IMR-90 (cell line): ENCODE results near the gene RELL2. TPM values are rescaled to one million over a fixed set of nuclear protein-coding genes. Genes with fewer than 3 reads are reported as not detected.

Source experiments
- ATAC-seq: fragments of 200-7000 bp; cut with Tn5 transposase; 2 replicates; pipeline ENCODE4 v1.9.1; 2020; ENCODE audit warnings: low read depth, mild to moderate bottlenecking, moderate library complexity
- BruUV-seq: library from RNA; stranded (reverse); fragments of 400-500 nt; replicated peaks from 2 replicates; lab custom pipeline; 2021; lab: Mats Ljungman, UMichigan
- CTCF ChIA-PET: fragments of 300-600 bp; formaldehyde crosslinking; extraction: SDS; loops from one replicate; lab custom pipeline; 2021; ENCODE audit warnings: antibody characterized with exemption; lab: Yijun Ruan, JAX
- POLR2A ChIA-PET: fragments of 300-600 bp; sonication (Branson Sonifier 250); formaldehyde crosslinking; loops from one replicate; lab custom pipeline; 2022; ENCODE audit warnings: antibody characterized with exemption; ENCODE audit not compliant: unreplicated experiment; lab: Charles Lee
- DNase-seq: peaks from one replicate; pipeline ENCODE4 v3.0.0; 2013
- H2AFZ ChIP-seq: replicated peaks from 2 replicates; pipeline ENCODE3; 2013; ENCODE audit warnings: low read length, mild to moderate bottlenecking; ENCODE audit not compliant: poor library complexity
- H2AK5ac ChIP-seq: 2 replicates; pipeline ENCODE4 v1.6.1; 2013; ENCODE audit warnings: low read depth, low read length, inconsistent platforms
- H2AK9ac ChIP-seq: replicated peaks from 2 replicates; pipeline ENCODE3; 2013; ENCODE audit warnings: mild to moderate bottlenecking, low read depth, low read length, moderate library complexity; ENCODE audit not compliant: poor library complexity
- H2BK120ac ChIP-seq: 2 replicates; pipeline ENCODE4 v1.6.1; 2013; ENCODE audit warnings: low read depth, low read length, inconsistent platforms
- H2BK15ac ChIP-seq: 3 replicates; pipeline ENCODE4 v1.6.1; 2013; ENCODE audit warnings: low read depth, low read length, inconsistent platforms
- H2BK20ac ChIP-seq: 2 replicates; pipeline ENCODE4 v1.6.1; 2013; ENCODE audit warnings: low read depth, mild to moderate bottlenecking, inconsistent platforms, low read length, moderate library complexity
- H2BK5ac ChIP-seq: 2 replicates; pipeline ENCODE4 v1.6.1; 2013; ENCODE audit warnings: mild to moderate bottlenecking, low read depth, low read length, inconsistent platforms; ENCODE audit not compliant: poor library complexity, severe bottlenecking
- H3K14ac ChIP-seq: replicated peaks from 2 replicates; pipeline ENCODE4 v1.6.1; 2013; ENCODE audit warnings: low read depth, low read length, inconsistent platforms
- H3K18ac ChIP-seq: 2 replicates; pipeline ENCODE4 v1.6.1; 2013; ENCODE audit warnings: low read depth, low read length, control low read depth
- H3K23ac ChIP-seq: 2 replicates; pipeline ENCODE4 v1.6.1; 2013; ENCODE audit warnings: low read depth, low read length, inconsistent platforms
- H3K27ac ChIP-seq: 2 replicates; pipeline ENCODE4 v1.5.1; 2013; ENCODE audit warnings: mild to moderate bottlenecking, control low read depth, low read length; ENCODE audit not compliant: insufficient read depth
- H3K27me3 ChIP-seq: 2 replicates; pipeline ENCODE4 v1.6.1; 2013; ENCODE audit warnings: low read length; ENCODE audit not compliant: control insufficient read depth, insufficient read depth
- H3K36me3 ChIP-seq: 2 replicates; pipeline ENCODE4 v1.6.1; 2013; ENCODE audit warnings: low read length, mixed read lengths; ENCODE audit not compliant: control insufficient read depth, insufficient read depth
- H3K4ac ChIP-seq: 2 replicates; pipeline ENCODE4 v1.6.1; 2013; ENCODE audit warnings: low read depth, low read length, inconsistent platforms
- H3K4me1 ChIP-seq: 2 replicates; pipeline ENCODE4 v1.6.1; 2013; ENCODE audit warnings: low read length, mixed read lengths; ENCODE audit not compliant: control insufficient read depth, insufficient read depth
- H3K4me2 ChIP-seq: 2 replicates; pipeline ENCODE4 v1.6.1; 2013; ENCODE audit warnings: low read depth, mild to moderate bottlenecking, control low read depth, low read length, moderate library complexity
- H3K4me3 ChIP-seq: 2 replicates; pipeline ENCODE4 v1.5.1; 2013; ENCODE audit warnings: low read depth, mild to moderate bottlenecking, control low read depth, low read length, moderate library complexity; ENCODE audit not compliant: insufficient read depth
- H3K56ac ChIP-seq: 2 replicates; pipeline ENCODE4 v1.6.1; 2013; ENCODE audit warnings: low read length, inconsistent platforms; ENCODE audit not compliant: insufficient read depth; ENCODE audit errors: extremely low read depth
- H3K79me1 ChIP-seq, 2 experiments: 2 replicates each; pipeline ENCODE4 v1.6.1; 2013; ENCODE audit warnings: low read length in 2 of 2, inconsistent platforms in 1 of 2, low read depth in 1 of 2
- H3K9ac ChIP-seq: 2 replicates; pipeline ENCODE4 v1.6.1; 2013; ENCODE audit warnings: low read depth, low read length, control low read depth
- H3K9me1 ChIP-seq: 2 replicates; pipeline ENCODE4 v1.6.1; 2013; ENCODE audit warnings: low read length, inconsistent platforms; ENCODE audit not compliant: insufficient read depth
- H3K9me3 ChIP-seq: 2 replicates; pipeline ENCODE4 v1.6.1; 2013; ENCODE audit warnings: low read length; ENCODE audit not compliant: control insufficient read depth, insufficient read depth
- H4K20me1 ChIP-seq: 2 replicates; pipeline ENCODE4 v1.6.1; 2013; ENCODE audit warnings: low read length, inconsistent platforms; ENCODE audit not compliant: insufficient read depth
- H4K5ac ChIP-seq: 2 replicates; pipeline ENCODE4 v1.6.1; 2013; ENCODE audit warnings: mild to moderate bottlenecking, low read depth, low read length, control low read depth
- H4K8ac ChIP-seq, 2 experiments: 2 replicates each; pipeline ENCODE4 v1.6.1; 2013; ENCODE audit warnings: low read depth in 2 of 2, low read length in 2 of 2, control low read depth in 1 of 2, inconsistent platforms in 1 of 2
- H4K91ac ChIP-seq: 2 replicates; pipeline ENCODE4 v1.6.1; 2013; ENCODE audit warnings: low read depth, low read length, inconsistent platforms; ENCODE audit not compliant: insufficient read depth
- BHLHE40 ChIP-seq: fragments of 150-350 bp; IDR thresholded peaks from 2 replicates; pipeline ENCODE4 v1.6.1; 2016; ENCODE audit warnings: mild to moderate bottlenecking, low read depth, low read length
- CEBPB ChIP-seq: IDR thresholded peaks from 2 replicates; pipeline ENCODE4 v1.6.1; 2012; ENCODE audit warnings: low read depth, low read length, improper control_type of control experiment
- CHD1 ChIP-seq: IDR thresholded peaks from 2 replicates; pipeline ENCODE4 v1.6.1; 2012; ENCODE audit warnings: low read depth, low read length, improper control_type of control experiment
- FOS ChIP-seq: fragments of 150-350 bp; IDR thresholded peaks from 2 replicates; pipeline ENCODE4 v1.6.1; 2016; ENCODE audit warnings: low read depth, low read length
- MAFK ChIP-seq: IDR thresholded peaks from 2 replicates; pipeline ENCODE4 v1.6.1; 2012; ENCODE audit warnings: low read depth, low read length, improper control_type of control experiment
- MAZ ChIP-seq: IDR thresholded peaks from 2 replicates; pipeline ENCODE4 v1.6.1; 2012; ENCODE audit warnings: low read depth, mild to moderate bottlenecking, low read length, improper control_type of control experiment, moderate library complexity, borderline replicate concordance
- MXI1 ChIP-seq: IDR thresholded peaks from 2 replicates; pipeline ENCODE4 v1.6.1; 2012; ENCODE audit warnings: low read depth, mild to moderate bottlenecking, low read length, moderate library complexity, borderline replicate concordance
- POLR2A ChIP-seq: IDR thresholded peaks from 2 replicates; pipeline ENCODE4 v1.6.1; 2012; ENCODE audit warnings: mild to moderate bottlenecking, low read depth, low read length
- RAD21 ChIP-seq: IDR thresholded peaks from 2 replicates; pipeline ENCODE4 v1.6.1; 2012; ENCODE audit warnings: low read length, improper control_type of control experiment
- RCOR1 ChIP-seq: IDR thresholded peaks from 2 replicates; pipeline ENCODE4 v1.6.1; 2012; ENCODE audit warnings: mild to moderate bottlenecking, low read length, improper control_type of control experiment; ENCODE audit not compliant: insufficient replicate concordance
- SMC3 ChIP-seq: fragments of 150-350 bp; IDR thresholded peaks from 2 replicates; pipeline ENCODE4 v1.6.1; 2016; ENCODE audit warnings: low read depth, mild to moderate bottlenecking, antibody characterized with exemption, low read length, moderate library complexity
- WGBS, 2 experiments: methylation state at CpG; one replicate each; pipeline versions ENCODE4 v1.1.5 to v1.1.7; 2013; ENCODE audit warnings: missing lambda C conversion rate in 2 of 2; ENCODE audit not compliant: insufficient read length in 1 of 2; ENCODE audit errors: extremely low coverage in 2 of 2; 5-methylcytosine and 5-hydroxymethylcytosine counted together
- dilution Hi-C: fragments of 300-500 bp; cut with HindIII; formaldehyde crosslinking; loops from one replicate; pipeline ENCODE4 v1.14.3; 2018; ENCODE audit warnings: low sequenced_read_pairs; ENCODE audit not compliant: unreplicated experiment
- in situ Hi-C: fragments of 300-500 bp; cut with MboI; formaldehyde crosslinking; loops from 3 replicates; pipeline ENCODE4 v1.14.3; 2019; ENCODE audit warnings: low sequenced_read_pairs, inconsistent platforms, mixed read lengths
- intact Hi-C: fragments of 100-400 bp; cut with micrococcal nuclease; formaldehyde crosslinking; loops from 2 replicates; pipeline ENCODE4 v1.10.0; 2022
- polyA plus RNA-seq, 3 experiments: library from polyadenylated mRNA; depleted of rRNA; stranded (reverse); fragments of >200 nt; gene quantifications; 2 replicates each; pipeline ENCODE4 v1.2.3, GENCODE V29; 2012; ENCODE audit warnings: low replicate concordance in 1 of 3
- total RNA-seq: library from RNA; depleted of rRNA; stranded (reverse); fragments of >200 nt; gene quantifications from 2 replicates; pipeline ENCODE4 v1.2.3, GENCODE V29; 2012
- TF ChIP-seq, protein P1 (sequence below): fragments of 150-350 bp; IDR thresholded peaks from 2 replicates; pipeline ENCODE4 v1.6.1; 2017; ENCODE audit warnings: mild to moderate bottlenecking, antibody characterized with exemption, low read length, low read depth
- TF ChIP-seq, protein P2 (sequence below): fragments of 150-350 bp; IDR thresholded peaks from 2 replicates; pipeline ENCODE4 v1.6.1; 2016; ENCODE audit warnings: low read depth, mild to moderate bottlenecking, low read length, moderate library complexity, borderline replicate concordance
- TF ChIP-seq, protein P3 (sequence below): conservative IDR thresholded peaks from 2 replicates; pipeline ENCODE4 v1.5.1; 2012; ENCODE audit warnings: mild to moderate bottlenecking, low read depth, low read length, improper control_type of control experiment

RELL2 gene
- total and polyA plus RNA-seq, 2 of the 4 experiments (the other 2 are of a cell fraction): 2.2 to 7.6 TPM

- H3K4me2 ChIP-seq: peak overlapping the region; percentile 25; the same call in 1 of the 2 replicates
- in situ Hi-C loops (no loop called here), intact Hi-C loops (no loop called here), dilution Hi-C loops (no loop called here)
- H2BK20ac ChIP-seq: peak overlapping the region; percentile 60
- peak overlapping the region; percentile 87 for H2BK5ac ChIP-seq
- H3K14ac ChIP-seq: peak overlapping the region; percentile 22; the same call in 1 of the 2 replicates
- DNase-seq: peak; percentile 98
- H3K9me3 ChIP-seq: no peaks in the 10 kb centered on the region
- H4K20me1 ChIP-seq: no peaks in the 10 kb centered on the region
- CTCF ChIA-PET: interaction anchor here (0.5 to 0.6 kb wide), 2 partner anchors 18 to 45 kb away, joined by 3 to 4 read pairs; no protein-coding TSS in a partner anchor
- no peak overlapping the region for H3K9ac ChIP-seq
- H2BK15ac ChIP-seq: no peak overlapping the region; the same call in 2 of the 3 replicates
- H4K5ac ChIP-seq: peak overlapping the region; percentile 1; the same call in 1 of the 2 replicates
- BruUV-seq: no TSS peak
- H3K23ac ChIP-seq: no peak overlapping the region
- H2AK5ac ChIP-seq: peak overlapping the region; percentile 33; the same call in 1 of the 2 replicates
- peak overlapping the region; percentile 27 for H4K91ac ChIP-seq
- peaks cover 3% of the 10 kb centered on the region; the same call in 1 of the 2 replicates for H3K9me1 ChIP-seq
- POLR2A ChIA-PET: no interaction called here
- H3K79me1 ChIP-seq: peaks cover 0 to 5% of the 10 kb centered on the region in 2 experiments; a peak in 1 of 4 replicates
- H3K18ac ChIP-seq: peak overlapping the region; percentile 53; the same call in 1 of the 2 replicates
- peaks cover 13% of the 10 kb centered on the region for H3K4me1 ChIP-seq
- peak overlapping the region in 1 of 2 experiments; percentile 72; a peak in 1 of 4 replicates for H4K8ac ChIP-seq
- 38% methylated on average over 1 of the region's 8 CpGs; no CpG with 5 or more reads in 1 of the 2 experiments for WGBS, 2 experiments
- ATAC-seq: peak; percentile 39; the same call in 1 of the 2 replicates
- H3K4ac ChIP-seq: peak overlapping the region; percentile 55
- H2AK9ac ChIP-seq: peak overlapping the region; percentile 67
- H3K36me3 ChIP-seq: peaks cover 21% of the 10 kb centered on the region
- peak overlapping the region; percentile 66 for H2BK120ac ChIP-seq
- no peak overlapping the region for H3K4me3 ChIP-seq
- peak overlapping the region; percentile 75 for H2AFZ ChIP-seq
- no peaks in the 10 kb centered on the region for H3K27me3 ChIP-seq
- H3K56ac ChIP-seq: no peak overlapping the region
- H3K27ac ChIP-seq: no peak overlapping the region
- TF ChIP-seq, protein P1, sequence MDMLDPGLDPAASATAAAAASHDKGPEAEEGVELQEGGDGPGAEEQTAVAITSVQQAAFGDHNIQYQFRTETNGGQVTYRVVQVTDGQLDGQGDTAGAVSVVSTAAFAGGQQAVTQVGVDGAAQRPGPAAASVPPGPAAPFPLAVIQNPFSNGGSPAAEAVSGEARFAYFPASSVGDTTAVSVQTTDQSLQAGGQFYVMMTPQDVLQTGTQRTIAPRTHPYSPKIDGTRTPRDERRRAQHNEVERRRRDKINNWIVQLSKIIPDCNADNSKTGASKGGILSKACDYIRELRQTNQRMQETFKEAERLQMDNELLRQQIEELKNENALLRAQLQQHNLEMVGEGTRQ: no peak
- TF ChIP-seq BHLHE40: peak; percentile 74; the same call in 1 of the 2 replicates
- TF ChIP-seq CHD1: no peak
- peak; percentile 31; the same call in 1 of the 2 replicates for TF ChIP-seq MAZ
- TF ChIP-seq RCOR1: no peak
- no peak for TF ChIP-seq SMC3
- TF ChIP-seq, protein P2, sequence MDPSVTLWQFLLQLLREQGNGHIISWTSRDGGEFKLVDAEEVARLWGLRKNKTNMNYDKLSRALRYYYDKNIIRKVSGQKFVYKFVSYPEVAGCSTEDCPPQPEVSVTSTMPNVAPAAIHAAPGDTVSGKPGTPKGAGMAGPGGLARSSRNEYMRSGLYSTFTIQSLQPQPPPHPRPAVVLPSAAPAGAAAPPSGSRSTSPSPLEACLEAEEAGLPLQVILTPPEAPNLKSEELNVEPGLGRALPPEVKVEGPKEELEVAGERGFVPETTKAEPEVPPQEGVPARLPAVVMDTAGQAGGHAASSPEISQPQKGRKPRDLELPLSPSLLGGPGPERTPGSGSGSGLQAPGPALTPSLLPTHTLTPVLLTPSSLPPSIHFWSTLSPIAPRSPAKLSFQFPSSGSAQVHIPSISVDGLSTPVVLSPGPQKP: no peak
- TF ChIP-seq MAFK: no peak
- no peak for TF ChIP-seq MXI1
- TF ChIP-seq CEBPB: peak; percentile 64; the same call in 1 of the 2 replicates
- no peak for TF ChIP-seq POLR2A
- TF ChIP-seq RAD21: no peak
- TF ChIP-seq, protein P3, sequence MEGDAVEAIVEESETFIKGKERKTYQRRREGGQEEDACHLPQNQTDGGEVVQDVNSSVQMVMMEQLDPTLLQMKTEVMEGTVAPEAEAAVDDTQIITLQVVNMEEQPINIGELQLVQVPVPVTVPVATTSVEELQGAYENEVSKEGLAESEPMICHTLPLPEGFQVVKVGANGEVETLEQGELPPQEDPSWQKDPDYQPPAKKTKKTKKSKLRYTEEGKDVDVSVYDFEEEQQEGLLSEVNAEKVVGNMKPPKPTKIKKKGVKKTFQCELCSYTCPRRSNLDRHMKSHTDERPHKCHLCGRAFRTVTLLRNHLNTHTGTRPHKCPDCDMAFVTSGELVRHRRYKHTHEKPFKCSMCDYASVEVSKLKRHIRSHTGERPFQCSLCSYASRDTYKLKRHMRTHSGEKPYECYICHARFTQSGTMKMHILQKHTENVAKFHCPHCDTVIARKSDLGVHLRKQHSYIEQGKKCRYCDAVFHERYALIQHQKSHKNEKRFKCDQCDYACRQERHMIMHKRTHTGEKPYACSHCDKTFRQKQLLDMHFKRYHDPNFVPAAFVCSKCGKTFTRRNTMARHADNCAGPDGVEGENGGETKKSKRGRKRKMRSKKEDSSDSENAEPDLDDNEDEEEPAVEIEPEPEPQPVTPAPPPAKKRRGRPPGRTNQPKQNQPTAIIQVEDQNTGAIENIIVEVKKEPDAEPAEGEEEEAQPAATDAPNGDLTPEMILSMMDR: no peak
- TF ChIP-seq FOS: peak; percentile 100
Observed at GRCh38 chr5:141657937-141658545, 21.2 kb downstream of the RELL2 start.
